ENCODE results near the gene SUGP1. TPM values are rescaled to one million over a fixed set of nuclear protein-coding genes. Genes with fewer than 3 reads are reported as not detected.

SUGP1 gene
- total and polyA plus RNA-seq, 2 donors from 2014 or later, result 34.7 to 53.1 TPM

DNA sequence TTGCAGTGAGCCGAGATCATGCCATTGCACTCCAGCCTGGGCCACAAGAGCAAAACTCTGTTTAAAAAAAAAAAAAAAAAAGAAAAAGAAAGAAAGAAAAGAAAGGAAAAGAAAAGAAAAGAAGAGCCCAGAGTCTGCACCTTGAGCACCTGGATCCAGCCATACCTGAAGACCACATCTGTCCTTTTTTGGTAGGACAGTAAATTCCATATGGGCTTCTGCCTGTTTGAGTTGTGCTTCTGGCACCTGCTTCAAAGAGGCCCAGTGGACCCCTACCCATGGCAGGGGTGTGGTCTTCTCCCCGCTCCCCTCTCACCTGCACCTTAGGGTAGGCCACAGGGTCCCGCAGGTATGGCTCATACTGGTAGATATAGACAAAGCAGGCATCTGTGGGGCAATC, 53.0 kb downstream of the SUGP1 start:
- Histone ChIP-seq H3K27ac (ENCODE audit: low read depth in 2 of 2, low read length in 2 of 2) (no peak overlapping the region), H3K36me3 (ENCODE audit: control insufficient read depth in 2 of 3, insufficient read depth in 3 of 3, low read length in 3 of 3) (no peaks in the 10 kb centered on the region), H3K4me1 (ENCODE audit: control insufficient read depth in 2 of 3, insufficient read depth in 2 of 3, low read depth in 1 of 3, low read length in 3 of 3) (peaks cover 0 to 4% (median 0%) of the 10 kb centered on the region in 3 donors), H3K9ac (ENCODE audit: low read length in 3 of 3) (no peak overlapping the region), H3K27me3 (ENCODE audit: control insufficient read depth, insufficient read depth, low read length) (peaks cover 4% of the 10 kb centered on the region), H3K4me3 (ENCODE audit: low read length in 3 of 3) (no peak overlapping the region), H3K9me3 (ENCODE audit: control insufficient read depth in 2 of 3, insufficient read depth in 1 of 3, low read length in 3 of 3) (no peaks in the 10 kb centered on the region)
- DNase-seq (no peak), FAIRE-seq (no peak)
- intact Hi-C loops (cut with DNase I), result no loop called here
- TF ChIP-seq CTCF (IDR thresholded peaks at IDR 0.05; ENCODE audit: borderline replicate concordance, extremely low read depth, insufficient read depth), result no peak

GRCh38 chr19:19263886-19264487, 56.3 kb downstream of the SUGP1 start:
- intact Hi-C loops (cut with DNase I), result no loop called here
- H3K27ac ChIP-seq (ENCODE audit: low read depth in 2 of 2, low read length in 2 of 2), result no peak overlapping the region
- no peaks in the 10 kb centered on the region for H3K4me1 ChIP-seq (ENCODE audit: control insufficient read depth in 2 of 3, insufficient read depth in 2 of 3, low read depth in 1 of 3, low read length in 3 of 3)
- TF ChIP-seq CTCF (IDR thresholded peaks at IDR 0.05; ENCODE audit: borderline replicate concordance, extremely low read depth, insufficient read depth), result no peak
- no peak overlapping the region for H3K9ac ChIP-seq (ENCODE audit: low read length in 3 of 3)
- DNase-seq (no peak), FAIRE-seq (no peak)
- peaks cover 0 to 3% (median 0%) of the 10 kb centered on the region in 3 donors for H3K9me3 ChIP-seq (ENCODE audit: control insufficient read depth in 2 of 3, insufficient read depth in 1 of 3, low read length in 3 of 3)
- H3K4me3 ChIP-seq (ENCODE audit: low read length in 3 of 3), result no peak overlapping the region
- H3K27me3 ChIP-seq (ENCODE audit: control insufficient read depth, insufficient read depth, low read length), result peaks cover 9% of the 10 kb centered on the region
- H3K36me3 ChIP-seq (ENCODE audit: control insufficient read depth in 2 of 3, insufficient read depth in 3 of 3, low read length in 3 of 3), result no peaks in the 10 kb centered on the region

DNA sequence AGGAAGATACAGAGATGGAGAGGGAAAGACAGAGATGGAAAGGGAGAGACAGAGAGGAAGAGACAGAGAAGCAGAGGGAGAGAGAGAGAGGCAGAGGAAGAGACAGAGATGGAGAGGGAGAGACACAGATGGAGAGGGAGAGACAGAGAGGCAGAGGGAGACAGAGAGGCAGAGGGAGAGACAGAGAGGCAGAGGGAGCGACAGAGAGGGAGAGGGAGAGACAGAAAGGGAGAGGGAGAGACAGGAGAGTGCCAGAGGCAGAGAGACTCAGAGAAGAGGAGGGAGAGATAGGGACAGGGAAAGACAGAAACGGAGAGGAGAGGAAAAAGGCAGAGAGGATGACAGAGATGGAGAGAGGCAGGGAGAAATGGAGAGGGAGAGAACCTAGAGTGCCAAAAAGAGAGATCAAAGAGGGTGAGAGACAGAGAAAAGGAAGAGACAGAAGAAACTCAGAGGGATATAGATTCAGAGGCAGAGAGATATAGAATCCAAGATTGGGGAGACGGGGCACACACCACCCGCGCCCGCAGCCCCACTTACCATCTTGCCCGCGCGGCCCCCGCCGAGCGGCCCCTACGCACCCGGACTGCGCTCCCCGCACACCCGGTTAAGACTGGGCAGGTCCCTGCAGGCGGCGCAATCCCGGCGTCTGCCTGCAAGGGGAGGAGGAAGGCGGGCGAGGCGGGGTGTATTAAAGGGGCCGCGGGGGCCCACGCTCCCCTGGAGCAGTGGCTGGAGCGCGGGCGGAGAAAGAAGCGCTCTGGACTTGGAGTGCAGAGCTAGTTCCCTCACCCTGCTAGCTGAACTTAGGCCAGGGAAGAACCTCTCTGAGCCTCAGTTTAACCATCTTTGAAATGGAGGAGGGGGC, 57.9 kb downstream of the SUGP1 start:
- no peaks in the 10 kb centered on the region for H3K4me1 ChIP-seq (ENCODE audit: control insufficient read depth in 2 of 3, insufficient read depth in 2 of 3, low read depth in 1 of 3, low read length in 3 of 3)
- H3K27ac ChIP-seq (ENCODE audit: low read depth in 2 of 2, low read length in 2 of 2), result no peak overlapping the region
- no peak overlapping the region for H3K4me3 ChIP-seq (ENCODE audit: low read length in 3 of 3)
- H3K27me3 ChIP-seq (ENCODE audit: control insufficient read depth, insufficient read depth, low read length), result peaks cover 9% of the 10 kb centered on the region
- no peak for DNase-seq
- intact Hi-C loops (cut with DNase I), result no loop called here
- no peak overlapping the region for H3K9ac ChIP-seq (ENCODE audit: low read length in 3 of 3)
- TF ChIP-seq CTCF (IDR thresholded peaks at IDR 0.05; ENCODE audit: borderline replicate concordance, extremely low read depth, insufficient read depth), result no peak
- H3K9me3 ChIP-seq (ENCODE audit: control insufficient read depth in 2 of 3, insufficient read depth in 1 of 3, low read length in 3 of 3), result peaks cover 0 to 3% (median 0%) of the 10 kb centered on the region in 3 donors
- H3K36me3 ChIP-seq (ENCODE audit: control insufficient read depth in 2 of 3, insufficient read depth in 3 of 3, low read length in 3 of 3), result no peaks in the 10 kb centered on the region
- FAIRE-seq, result no peak

All from kidney (tissue), 14 donors.